GM12801 (cell line): ENCODE measurements around the gene PDLIM5.

Source experiments
- TF ChIP-seq, protein P1 (sequence below): IDR thresholded peaks from one replicate; pipeline ENCODE4 v1.5.1; 2011; ENCODE audit warnings: control low read depth; ENCODE audit not compliant: insufficient read length; ENCODE audit errors: extremely low read depth

Gene PDLIM5

DNA sequence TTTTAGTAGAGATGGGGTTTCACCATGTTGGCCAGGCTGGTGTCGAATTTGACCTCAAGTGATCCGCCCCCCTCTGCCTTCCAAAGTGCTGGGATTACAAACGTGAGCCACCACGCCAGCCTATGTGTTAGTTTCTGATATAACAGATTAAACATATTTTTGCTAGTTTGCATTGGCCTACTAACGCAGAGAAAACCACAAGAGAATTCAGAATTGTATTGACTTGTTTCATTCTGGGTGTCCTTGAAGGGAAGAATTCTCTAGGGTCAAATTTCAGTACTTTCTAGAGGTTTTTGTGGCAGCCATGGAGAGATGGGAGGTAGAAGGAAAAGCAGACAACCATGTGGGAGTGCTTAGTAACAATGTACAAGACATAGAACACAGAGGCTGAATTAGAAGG is 259.9 kb downstream of the PDLIM5 start:
- TF ChIP-seq, protein P1, sequence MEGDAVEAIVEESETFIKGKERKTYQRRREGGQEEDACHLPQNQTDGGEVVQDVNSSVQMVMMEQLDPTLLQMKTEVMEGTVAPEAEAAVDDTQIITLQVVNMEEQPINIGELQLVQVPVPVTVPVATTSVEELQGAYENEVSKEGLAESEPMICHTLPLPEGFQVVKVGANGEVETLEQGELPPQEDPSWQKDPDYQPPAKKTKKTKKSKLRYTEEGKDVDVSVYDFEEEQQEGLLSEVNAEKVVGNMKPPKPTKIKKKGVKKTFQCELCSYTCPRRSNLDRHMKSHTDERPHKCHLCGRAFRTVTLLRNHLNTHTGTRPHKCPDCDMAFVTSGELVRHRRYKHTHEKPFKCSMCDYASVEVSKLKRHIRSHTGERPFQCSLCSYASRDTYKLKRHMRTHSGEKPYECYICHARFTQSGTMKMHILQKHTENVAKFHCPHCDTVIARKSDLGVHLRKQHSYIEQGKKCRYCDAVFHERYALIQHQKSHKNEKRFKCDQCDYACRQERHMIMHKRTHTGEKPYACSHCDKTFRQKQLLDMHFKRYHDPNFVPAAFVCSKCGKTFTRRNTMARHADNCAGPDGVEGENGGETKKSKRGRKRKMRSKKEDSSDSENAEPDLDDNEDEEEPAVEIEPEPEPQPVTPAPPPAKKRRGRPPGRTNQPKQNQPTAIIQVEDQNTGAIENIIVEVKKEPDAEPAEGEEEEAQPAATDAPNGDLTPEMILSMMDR = no peak

DNA sequence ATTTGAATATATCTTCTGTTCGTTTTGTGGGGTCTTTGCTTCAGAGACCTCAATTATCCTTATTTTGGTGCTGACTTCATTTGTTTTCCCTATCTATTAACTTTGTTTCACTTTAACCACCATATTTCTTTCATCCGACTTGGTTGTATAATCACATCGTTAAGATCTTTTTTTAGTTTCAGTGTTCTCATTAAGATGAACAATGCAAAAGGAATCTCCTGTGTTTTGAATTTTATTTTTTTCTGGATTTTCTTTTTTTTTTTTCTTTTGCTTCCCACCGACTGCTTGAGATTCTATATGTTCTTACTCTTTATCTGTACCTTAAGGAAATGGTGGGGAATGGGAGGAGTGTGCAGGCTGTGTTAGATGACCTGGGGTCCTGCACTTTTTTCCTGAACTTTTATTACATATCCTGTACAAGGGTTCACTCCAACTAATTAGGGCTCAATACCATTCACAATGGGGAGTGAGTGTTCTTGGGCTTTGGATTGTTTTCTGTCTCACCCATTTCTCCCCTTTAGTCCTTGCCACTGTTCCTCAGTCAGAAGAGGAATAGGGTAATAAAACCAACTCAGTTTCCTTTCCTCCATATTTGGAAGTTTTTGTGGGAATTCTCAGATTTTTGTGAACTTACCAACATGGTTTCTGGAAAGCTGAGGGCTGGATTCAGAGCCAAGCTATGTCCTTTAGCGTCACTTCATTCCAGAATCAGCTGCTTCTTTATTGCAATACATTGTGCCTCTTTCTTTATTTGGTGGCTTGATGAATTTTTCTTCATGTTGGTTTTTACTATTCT is 262.8 kb downstream of the PDLIM5 start:
- TF ChIP-seq, protein P1 = no peak

DNA sequence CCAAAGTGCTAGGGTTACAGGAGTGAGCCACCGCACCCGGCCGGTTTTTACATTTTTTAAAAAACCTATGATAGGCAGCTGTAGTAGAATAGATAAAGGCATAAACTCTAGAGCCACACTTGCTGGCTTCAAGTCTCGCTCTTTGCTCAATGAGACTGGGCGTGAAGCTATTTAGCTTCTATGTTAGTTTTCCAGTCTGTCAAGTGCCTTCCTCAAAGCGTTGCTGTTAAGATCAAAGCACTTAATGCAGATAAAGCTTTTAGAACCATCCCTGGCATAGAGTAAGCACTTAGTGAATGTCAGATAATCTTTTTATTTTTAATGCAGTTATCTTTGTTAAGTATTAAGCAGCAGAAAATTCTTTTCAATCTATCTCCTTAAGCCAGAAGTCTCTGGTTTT is 264.0 kb downstream of the PDLIM5 start:
- TF ChIP-seq, protein P1 = no peak
